Gastrocnemius medialis (tissue), 4 donors: ENCODE results near the gene C3orf80. TPM values are rescaled to one million over a fixed set of nuclear protein-coding genes. Genes with fewer than 3 reads are reported as not detected.

ENCODE experiments used
- ATAC-seq, 2 donors: fragments of 150-250 bp; one replicate each; pipeline ENCODE4 v1.9.1; 2016
- DNase-seq, 2 donors: peaks; one replicate each; pipeline ENCODE4 v3.0.0-alpha.2; 2019
- H3K27ac ChIP-seq, 4 donors: fragments of 200-600 bp; sonication (generic); 1 replicate in 1 of 4; 2 replicates in 3 of 4; pipeline ENCODE4 v1.5.1; 2016 to 2018; ENCODE audit warnings: mild to moderate bottlenecking in 2 of 4, moderate library complexity in 1 of 4
- H3K27me3 ChIP-seq, 3 donors: fragments of 200-600 bp; sonication (generic) in 2 of 3; 1 replicate in 1 of 3; 2 replicates in 2 of 3; pipeline versions ENCODE4 v1.5.1 to v1.6.0; 2016 to 2019; ENCODE audit warnings: mild to moderate bottlenecking in 1 of 3, moderate library complexity in 1 of 3
- H3K36me3 ChIP-seq, 2 donors: fragments of 200-600 bp; sonication (generic) in 1 of 2; one replicate each; pipeline ENCODE4 v1.5.1; 2017 to 2018
- H3K4me1 ChIP-seq, 2 donors: fragments of 200-600 bp; sonication (generic) in 1 of 2; one replicate each; pipeline ENCODE4 v1.5.1; 2016 to 2017; ENCODE audit warnings: mild to moderate bottlenecking in 2 of 2
- H3K4me3 ChIP-seq, 4 donors: fragments of 200-600 bp; sonication (generic) in 3 of 4; 1 replicate in 1 of 4; 2 replicates in 3 of 4; pipeline ENCODE4 v1.5.1; 2016 to 2019; ENCODE audit warnings: mild to moderate bottlenecking in 2 of 4
- H3K9me3 ChIP-seq, 3 donors: fragments of 200-600 bp; sonication (generic) in 2 of 3; 1 replicate in 1 of 3; 2 replicates in 2 of 3; pipeline ENCODE4 v1.5.1; 2016 to 2019
- POLR2A ChIP-seq, 2 donors: fragments of 450-650 bp; IDR thresholded peaks; one replicate each; pipeline ENCODE4 v1.6.1; 2017; ENCODE audit warnings: antibody characterized with exemption in 2 of 2, mild to moderate bottlenecking in 2 of 2, moderate library complexity in 2 of 2
- in situ Hi-C, 4 donors: fragments of 200-750 bp; cut with MboI; loops; one replicate each; pipeline versions ENCODE4 v1.15.0 to v1.8.0; 2017; ENCODE audit warnings: low sequenced_read_pairs in 4 of 4
- intact Hi-C: fragments of 100-400 bp; cut with DNase I; formaldehyde crosslinking; loops from one replicate; pipeline ENCODE4 v1.15.1; 2023; ENCODE audit warnings: low total_unique reads
- total RNA-seq, 4 donors: library from RNA; depleted of rRNA; stranded (reverse); fragments of >200 nt; gene quantifications; one replicate each; pipeline versions ENCODE4 v1.1.0 to v1.2.3, GENCODE V29; 2016
- TF ChIP-seq, protein P1 (sequence below), 5 experiments: fragments of 450-650 bp in 3 of 5; fragments of 200-600 bp in 2 of 5; sonication (generic) in 2 of 5; IDR thresholded peaks in 4 of 5; conservative IDR thresholded peaks in 1 of 5; 1 replicate in 4 of 5; 2 replicates in 1 of 5; pipeline ENCODE4 v1.5.1; 2016 to 2019; ENCODE audit warnings: antibody characterized with exemption in 5 of 5, mild to moderate bottlenecking in 3 of 5, moderate library complexity in 3 of 5

The C3orf80 gene
- total RNA-seq, 4 donors from 2014 or later: 0.10 TPM; not detected in 3

DNA sequence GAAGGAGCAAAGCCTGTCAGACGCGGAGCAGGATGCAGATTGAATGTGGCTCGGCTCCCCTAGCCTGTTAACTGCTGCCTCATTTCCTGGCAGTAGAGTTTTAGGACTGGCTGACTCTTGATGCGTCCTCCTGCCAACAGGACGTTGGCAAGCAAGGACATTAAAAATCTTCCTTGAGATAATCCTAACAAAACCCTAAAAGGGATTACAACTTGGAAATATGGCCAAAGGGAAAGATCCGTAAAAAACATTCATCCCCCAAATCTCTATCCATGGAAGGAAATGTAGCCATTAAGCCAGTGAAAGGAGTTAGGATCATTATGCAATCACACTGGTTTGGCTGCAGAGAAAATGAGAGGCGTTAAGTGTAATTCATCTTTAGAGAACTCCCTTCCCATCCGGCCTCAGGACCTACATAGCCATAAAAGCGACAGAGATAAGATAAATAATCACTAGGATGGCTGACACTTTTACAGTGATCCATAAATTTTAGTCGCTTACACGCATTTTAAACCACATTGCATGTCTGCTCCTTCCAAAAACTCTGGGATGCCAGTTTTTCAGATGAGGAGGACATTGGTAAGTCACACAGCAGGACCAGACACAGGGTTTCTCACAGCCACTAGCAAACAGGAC, 44.5 kb upstream of the C3orf80 start:
- Histone ChIP-seq H3K4me1 (no peaks in the 10 kb centered on the region), H3K9me3 (no peaks in the 10 kb centered on the region), H3K27me3 (no peaks in the 10 kb centered on the region), H3K36me3 (no peaks in the 10 kb centered on the region), H3K4me3 (no peak overlapping the region), H3K27ac (no peak overlapping the region)
- no peak for ATAC-seq
- intact Hi-C loops (no loop called here), in situ Hi-C loops (no loop called here)
- no peak for DNase-seq
- TF ChIP-seq, protein P1, sequence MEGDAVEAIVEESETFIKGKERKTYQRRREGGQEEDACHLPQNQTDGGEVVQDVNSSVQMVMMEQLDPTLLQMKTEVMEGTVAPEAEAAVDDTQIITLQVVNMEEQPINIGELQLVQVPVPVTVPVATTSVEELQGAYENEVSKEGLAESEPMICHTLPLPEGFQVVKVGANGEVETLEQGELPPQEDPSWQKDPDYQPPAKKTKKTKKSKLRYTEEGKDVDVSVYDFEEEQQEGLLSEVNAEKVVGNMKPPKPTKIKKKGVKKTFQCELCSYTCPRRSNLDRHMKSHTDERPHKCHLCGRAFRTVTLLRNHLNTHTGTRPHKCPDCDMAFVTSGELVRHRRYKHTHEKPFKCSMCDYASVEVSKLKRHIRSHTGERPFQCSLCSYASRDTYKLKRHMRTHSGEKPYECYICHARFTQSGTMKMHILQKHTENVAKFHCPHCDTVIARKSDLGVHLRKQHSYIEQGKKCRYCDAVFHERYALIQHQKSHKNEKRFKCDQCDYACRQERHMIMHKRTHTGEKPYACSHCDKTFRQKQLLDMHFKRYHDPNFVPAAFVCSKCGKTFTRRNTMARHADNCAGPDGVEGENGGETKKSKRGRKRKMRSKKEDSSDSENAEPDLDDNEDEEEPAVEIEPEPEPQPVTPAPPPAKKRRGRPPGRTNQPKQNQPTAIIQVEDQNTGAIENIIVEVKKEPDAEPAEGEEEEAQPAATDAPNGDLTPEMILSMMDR (IDR thresholded peaks at IDR 0.05 in 4 of 5, conservative IDR thresholded peaks at IDR 0.05 in 1 of 5): no peak
- TF ChIP-seq POLR2A (IDR thresholded peaks at IDR 0.05): no peak

DNA sequence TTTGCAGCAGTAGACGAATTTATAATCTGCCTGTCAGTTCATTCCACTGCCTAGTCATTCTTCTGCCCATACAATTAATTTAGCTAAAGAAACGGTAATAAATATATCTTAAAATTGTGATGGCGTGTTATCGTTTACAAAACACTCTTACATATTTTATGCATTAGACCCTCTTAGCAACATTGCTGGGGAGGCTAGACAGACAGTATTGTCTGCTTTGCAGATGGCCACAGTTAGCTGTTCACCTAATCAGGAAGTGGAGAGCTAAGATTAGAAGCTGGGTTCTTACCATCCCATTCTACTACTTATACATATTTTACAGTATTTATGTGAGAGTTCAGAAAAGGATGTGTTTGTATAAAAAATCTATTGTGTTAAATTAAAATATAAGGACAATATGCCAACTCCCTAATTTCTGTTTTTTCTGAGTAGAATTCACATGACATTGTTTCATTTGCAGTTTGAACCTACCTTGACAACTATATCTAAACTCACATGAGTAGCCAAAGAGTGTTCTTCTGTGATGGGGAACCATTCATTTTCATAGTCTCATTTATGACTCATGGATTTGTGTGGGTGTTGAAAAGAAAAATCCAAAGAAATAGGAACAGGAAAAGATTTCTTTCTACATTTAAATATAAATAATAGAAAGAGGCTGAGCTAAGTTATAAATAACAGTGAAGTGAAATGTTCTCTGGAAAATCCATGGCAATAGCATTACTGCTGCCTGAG, 41.7 kb upstream of the C3orf80 start:
- in situ Hi-C loops: no loop called here
- intact Hi-C loops: no loop called here
- Histone ChIP-seq H3K27ac (no peak overlapping the region), H3K36me3 (no peaks in the 10 kb centered on the region), H3K27me3 (no peaks in the 10 kb centered on the region), H3K4me1 (no peaks in the 10 kb centered on the region), H3K9me3 (no peaks in the 10 kb centered on the region), H3K4me3 (no peak overlapping the region)
- ATAC-seq (no peak), DNase-seq (no peak)
- TF ChIP-seq, protein P1 (IDR thresholded peaks at IDR 0.05 in 4 of 5, conservative IDR thresholded peaks at IDR 0.05 in 1 of 5): no peak
- no peak for TF ChIP-seq POLR2A (IDR thresholded peaks at IDR 0.05)

DNA sequence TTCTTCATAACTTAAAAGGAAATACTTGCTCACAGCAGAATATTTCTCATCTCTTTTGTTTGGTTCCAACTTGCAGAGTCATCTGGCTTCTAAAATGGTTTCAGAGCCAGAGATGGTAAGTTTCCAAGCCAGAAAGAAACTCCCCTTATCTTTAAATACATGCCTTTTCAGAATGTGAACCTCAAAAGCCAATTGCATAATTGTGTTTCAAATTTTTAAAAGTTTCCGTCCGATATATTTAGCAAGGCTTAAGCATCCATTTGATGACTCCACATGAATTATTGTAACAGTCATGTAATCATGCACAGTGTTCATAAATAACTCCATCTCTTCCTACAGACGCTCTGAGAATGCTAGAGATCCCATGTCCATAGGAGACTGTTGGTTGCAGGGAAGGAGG, 40.6 kb upstream of the C3orf80 start:
- in situ Hi-C loops: no loop called here
- ATAC-seq: no peak
- Histone ChIP-seq H3K27me3 (no peaks in the 10 kb centered on the region), H3K27ac (no peak overlapping the region), H3K4me1 (no peaks in the 10 kb centered on the region), H3K36me3 (no peaks in the 10 kb centered on the region), H3K4me3 (no peak overlapping the region), H3K9me3 (no peaks in the 10 kb centered on the region)
- no peak for TF ChIP-seq POLR2A (IDR thresholded peaks at IDR 0.05)
- TF ChIP-seq, protein P1 (IDR thresholded peaks at IDR 0.05 in 4 of 5, conservative IDR thresholded peaks at IDR 0.05 in 1 of 5): no peak
- DNase-seq: no peak
- intact Hi-C loops: no loop called here

DNA sequence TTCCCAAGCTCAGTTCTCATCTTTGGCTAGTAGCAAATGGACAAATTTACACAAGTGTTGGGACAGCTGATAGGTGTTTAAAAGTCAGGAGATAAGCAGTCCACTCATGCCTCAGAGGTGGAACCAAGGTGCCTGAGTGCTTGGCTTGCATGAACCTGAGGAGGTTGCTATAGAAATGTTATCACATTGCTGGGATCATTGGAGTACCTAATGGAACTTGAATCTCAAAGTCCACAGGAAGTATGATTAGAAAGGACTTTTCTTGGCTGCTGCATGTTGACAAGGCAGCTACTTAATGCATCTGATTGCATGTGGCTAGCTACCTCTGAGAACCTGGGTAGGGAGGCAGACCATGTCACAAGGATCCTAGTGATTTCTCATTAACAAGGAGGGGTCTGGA, 39.5 kb upstream of the C3orf80 start:
- intact Hi-C loops: no loop called here
- ATAC-seq: no peak
- H3K27ac ChIP-seq: no peak overlapping the region

More for the DNA sequence above, 39.5 kb upstream of the C3orf80 start:
- Histone ChIP-seq H3K9me3 (no peaks in the 10 kb centered on the region), H3K4me3 (no peak overlapping the region), H3K27me3 (no peaks in the 10 kb centered on the region), H3K4me1 (no peaks in the 10 kb centered on the region), H3K36me3 (no peaks in the 10 kb centered on the region)
- DNase-seq: no peak
- in situ Hi-C loops: no loop called here
- TF ChIP-seq POLR2A (IDR thresholded peaks at IDR 0.05): no peak
- TF ChIP-seq, protein P1 (IDR thresholded peaks at IDR 0.05 in 4 of 5, conservative IDR thresholded peaks at IDR 0.05 in 1 of 5): no peak
